Activated T-helper 17 cell treated with anti-CD3 and anti-CD28 coated beads, Interleukin-2, amount 50 U/mL, for 72 hours (primary cell): ENCODE data around the gene ACTG1. TPM values are rescaled to one million over a fixed set of nuclear protein-coding genes. Genes with fewer than 3 reads are reported as not detected.

Experiments
- ATAC-seq: fragments of 150-1000 bp; cut with Tn5 transposase; replicated peaks from 2 replicates; pipeline ENCODE4 v1.10.0; 2021; ENCODE audit warnings: mild to moderate bottlenecking, moderate library complexity
- H3K27ac Mint-ChIP-seq: one replicate; pipeline ENCODE4 v1.8.0; 2022; ENCODE audit warnings: mixed read lengths
- H3K27me3 Mint-ChIP-seq: one replicate; pipeline ENCODE4 v1.8.0; 2022; ENCODE audit warnings: mixed read lengths
- H3K36me3 Mint-ChIP-seq: one replicate; pipeline ENCODE4 v1.8.0; 2022; ENCODE audit warnings: low read depth, mild to moderate bottlenecking, mixed read lengths
- H3K4me1 Mint-ChIP-seq: one replicate; pipeline ENCODE4 v1.8.0; 2022; ENCODE audit warnings: mixed read lengths
- H3K4me3 Mint-ChIP-seq: one replicate; pipeline ENCODE4 v1.8.0; 2022; ENCODE audit warnings: mild to moderate bottlenecking, mixed read lengths
- H3K9me3 Mint-ChIP-seq: one replicate; pipeline ENCODE4 v1.8.0; 2022; ENCODE audit warnings: mixed read lengths
- total RNA-seq, 2 donors: library from RNA; stranded (reverse); gene quantifications; one replicate each; pipeline ENCODE4 v1.2.3, GENCODE V29; 2022

The ACTG1 gene
- total RNA-seq, 2 donors from 2014 or later = 4,457 to 7,394 TPM

GRCh38 chr17:81481073-81481799, 31.4 kb downstream of the ACTG1 start:
- Mint-ChIP-seq H3K27me3 (peaks cover 19% of the 10 kb centered on the region), H3K36me3 (no peaks in the 10 kb centered on the region), H3K4me1 (peaks cover 4% of the 10 kb centered on the region), H3K9me3 (no peaks in the 10 kb centered on the region), H3K27ac (no peak overlapping the region), H3K4me3 (peak overlapping the region; percentile 52)
- ATAC-seq = peak; percentile 41

GRCh38 chr17:81480140-81481072, 32.2 kb downstream of the ACTG1 start:
- H3K36me3 Mint-ChIP-seq = no peaks in the 10 kb centered on the region
- H3K27ac Mint-ChIP-seq = no peak overlapping the region
- peaks cover 16% of the 10 kb centered on the region for H3K27me3 Mint-ChIP-seq
- no peak overlapping the region for H3K4me3 Mint-ChIP-seq
- ATAC-seq = no peak
- no peaks in the 10 kb centered on the region for H3K9me3 Mint-ChIP-seq
- no peaks in the 10 kb centered on the region for H3K4me1 Mint-ChIP-seq

- Mint-ChIP-seq H3K4me3 (no peak overlapping the region), H3K9me3 (no peaks in the 10 kb centered on the region), H3K36me3 (no peaks in the 10 kb centered on the region), H3K27me3 (peaks cover 16% of the 10 kb centered on the region), H3K27ac (no peak overlapping the region), H3K4me1 (no peaks in the 10 kb centered on the region)
- no peak for ATAC-seq
Observed at GRCh38 chr17:81479175-81480071, 33.2 kb downstream of the ACTG1 start.

- H3K27me3 Mint-ChIP-seq = peaks cover 16% of the 10 kb centered on the region
- H3K36me3 Mint-ChIP-seq = no peaks in the 10 kb centered on the region
- no peaks in the 10 kb centered on the region for H3K9me3 Mint-ChIP-seq
- no peak overlapping the region for H3K27ac Mint-ChIP-seq
- ATAC-seq = no peak
- H3K4me3 Mint-ChIP-seq = no peak overlapping the region
- no peaks in the 10 kb centered on the region for H3K4me1 Mint-ChIP-seq
Observed at GRCh38 chr17:81478119-81478518, 34.5 kb downstream of the ACTG1 start.

- peaks cover 10% of the 10 kb centered on the region for H3K27me3 Mint-ChIP-seq
- ATAC-seq = no peak
- H3K4me3 Mint-ChIP-seq = no peak overlapping the region
- no peak overlapping the region for H3K27ac Mint-ChIP-seq
- H3K4me1 Mint-ChIP-seq = no peaks in the 10 kb centered on the region
- no peaks in the 10 kb centered on the region for H3K9me3 Mint-ChIP-seq
- no peaks in the 10 kb centered on the region for H3K36me3 Mint-ChIP-seq
Observed at GRCh38 chr17:81477173-81477572, 35.4 kb downstream of the ACTG1 start.

- ATAC-seq = no peak
- H3K27me3 Mint-ChIP-seq = peaks cover 10% of the 10 kb centered on the region
- H3K36me3 Mint-ChIP-seq = no peaks in the 10 kb centered on the region
- no peak overlapping the region for H3K4me3 Mint-ChIP-seq
- H3K4me1 Mint-ChIP-seq = no peaks in the 10 kb centered on the region
- H3K27ac Mint-ChIP-seq = no peak overlapping the region
- no peaks in the 10 kb centered on the region for H3K9me3 Mint-ChIP-seq
Observed at GRCh38 chr17:81476635-81477034, 36.0 kb downstream of the ACTG1 start.

GRCh38 chr17:81476097-81476496, 36.5 kb downstream of the ACTG1 start:
- Mint-ChIP-seq H3K27ac (no peak overlapping the region), H3K4me1 (no peaks in the 10 kb centered on the region), H3K9me3 (no peaks in the 10 kb centered on the region), H3K36me3 (no peaks in the 10 kb centered on the region), H3K4me3 (no peak overlapping the region), H3K27me3 (peaks cover 10% of the 10 kb centered on the region)
- ATAC-seq = no peak

GRCh38 chr17:81474958-81475357, 37.6 kb downstream of the ACTG1 start:
- Mint-ChIP-seq H3K36me3 (no peaks in the 10 kb centered on the region), H3K4me1 (no peaks in the 10 kb centered on the region), H3K27ac (no peak overlapping the region), H3K9me3 (no peaks in the 10 kb centered on the region), H3K4me3 (no peak overlapping the region), H3K27me3 (peaks cover 5% of the 10 kb centered on the region)
- ATAC-seq = no peak

GRCh38 chr17:81473019-81473418, 39.6 kb downstream of the ACTG1 start:
- Mint-ChIP-seq H3K27ac (no peak overlapping the region), H3K36me3 (no peaks in the 10 kb centered on the region), H3K9me3 (no peaks in the 10 kb centered on the region), H3K4me1 (no peaks in the 10 kb centered on the region), H3K4me3 (no peak overlapping the region), H3K27me3 (no peaks in the 10 kb centered on the region)
- no peak for ATAC-seq

- Mint-ChIP-seq H3K9me3 (no peaks in the 10 kb centered on the region), H3K27me3 (no peaks in the 10 kb centered on the region), H3K4me3 (no peak overlapping the region), H3K4me1 (no peaks in the 10 kb centered on the region), H3K36me3 (no peaks in the 10 kb centered on the region), H3K27ac (no peak overlapping the region)
- peak; percentile 59 for ATAC-seq
Observed at GRCh38 chr17:81471818-81472456, 40.7 kb downstream of the ACTG1 start.

- ATAC-seq = no peak
- Mint-ChIP-seq H3K27me3 (no peaks in the 10 kb centered on the region), H3K4me3 (no peak overlapping the region), H3K36me3 (no peaks in the 10 kb centered on the region), H3K27ac (no peak overlapping the region), H3K9me3 (no peaks in the 10 kb centered on the region), H3K4me1 (no peaks in the 10 kb centered on the region)
Observed at GRCh38 chr17:81470944-81471817, 41.4 kb downstream of the ACTG1 start.

- Mint-ChIP-seq H3K9me3 (no peaks in the 10 kb centered on the region), H3K27ac (no peak overlapping the region), H3K27me3 (no peaks in the 10 kb centered on the region), H3K4me1 (no peaks in the 10 kb centered on the region), H3K4me3 (no peak overlapping the region), H3K36me3 (no peaks in the 10 kb centered on the region)
- no peak for ATAC-seq
Observed at GRCh38 chr17:81470270-81470943, 42.2 kb downstream of the ACTG1 start.

GRCh38 chr17:81469266-81469665, 43.3 kb downstream of the ACTG1 start:
- Mint-ChIP-seq H3K4me1 (no peaks in the 10 kb centered on the region), H3K27ac (no peak overlapping the region), H3K27me3 (no peaks in the 10 kb centered on the region), H3K36me3 (no peaks in the 10 kb centered on the region), H3K9me3 (no peaks in the 10 kb centered on the region), H3K4me3 (no peak overlapping the region)
- ATAC-seq = no peak
